ENCODE data around the gene SOX12. TPM values are rescaled to one million over a fixed set of nuclear protein-coding genes. Genes with fewer than 3 reads are reported as not detected.

SOX12 gene
- total RNA-seq, 1 donor from 2014 or later: 5.3 TPM

DNA sequence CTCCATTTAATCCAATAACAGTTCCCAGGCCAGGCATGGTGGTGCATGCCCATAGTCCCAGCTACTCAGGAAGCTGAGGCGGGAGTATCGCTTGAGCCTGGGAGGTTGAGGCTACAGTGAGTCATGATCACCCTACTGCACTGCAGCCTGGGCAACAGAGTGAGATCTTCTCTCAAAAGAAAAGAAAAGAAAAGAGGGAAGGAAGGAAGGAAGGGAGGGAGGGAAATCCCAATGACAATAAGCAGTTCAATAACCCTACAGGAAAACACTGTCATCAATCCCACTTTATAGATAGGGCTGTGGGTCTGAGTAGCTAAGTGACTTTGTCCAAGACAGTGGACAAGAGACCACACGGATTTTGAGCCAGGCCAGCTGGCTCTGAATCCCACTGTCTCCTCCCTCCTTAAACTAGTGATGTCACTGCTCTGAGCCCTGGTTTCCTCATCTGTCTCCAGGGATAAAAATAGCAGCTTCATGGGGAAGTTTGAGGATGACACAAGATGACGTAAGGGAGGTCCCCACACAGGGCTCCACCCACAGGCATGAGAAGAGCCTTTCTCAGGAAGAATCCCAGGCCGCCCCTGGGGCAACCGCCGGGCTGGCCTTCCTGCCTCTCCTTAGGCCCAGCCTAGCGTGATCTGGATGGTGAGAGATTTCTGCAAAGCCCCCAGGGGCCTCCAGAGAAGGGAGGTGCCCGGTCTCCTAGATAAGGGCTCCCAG is 48.0 kb downstream of the SOX12 start:
- H3K4me3 Mint-ChIP-seq: no peak overlapping the region
- H3K9ac ChIP-seq: no peak overlapping the region
- H3K4me3 ChIP-seq: no peak overlapping the region
- no peak overlapping the region for H3K4me2 ChIP-seq
- no peaks in the 10 kb centered on the region for H3K9me3 ChIP-seq (ENCODE audit: low read depth)
- H4K20me1 ChIP-seq (ENCODE audit: low read depth): no peaks in the 10 kb centered on the region
- no peak for TF ChIP-seq EZH2 (IDR thresholded peaks at IDR 0.05)
- no peak for TF ChIP-seq EZH2phosphoT487 (IDR thresholded peaks at IDR 0.05)
- TF ChIP-seq, protein P1, sequence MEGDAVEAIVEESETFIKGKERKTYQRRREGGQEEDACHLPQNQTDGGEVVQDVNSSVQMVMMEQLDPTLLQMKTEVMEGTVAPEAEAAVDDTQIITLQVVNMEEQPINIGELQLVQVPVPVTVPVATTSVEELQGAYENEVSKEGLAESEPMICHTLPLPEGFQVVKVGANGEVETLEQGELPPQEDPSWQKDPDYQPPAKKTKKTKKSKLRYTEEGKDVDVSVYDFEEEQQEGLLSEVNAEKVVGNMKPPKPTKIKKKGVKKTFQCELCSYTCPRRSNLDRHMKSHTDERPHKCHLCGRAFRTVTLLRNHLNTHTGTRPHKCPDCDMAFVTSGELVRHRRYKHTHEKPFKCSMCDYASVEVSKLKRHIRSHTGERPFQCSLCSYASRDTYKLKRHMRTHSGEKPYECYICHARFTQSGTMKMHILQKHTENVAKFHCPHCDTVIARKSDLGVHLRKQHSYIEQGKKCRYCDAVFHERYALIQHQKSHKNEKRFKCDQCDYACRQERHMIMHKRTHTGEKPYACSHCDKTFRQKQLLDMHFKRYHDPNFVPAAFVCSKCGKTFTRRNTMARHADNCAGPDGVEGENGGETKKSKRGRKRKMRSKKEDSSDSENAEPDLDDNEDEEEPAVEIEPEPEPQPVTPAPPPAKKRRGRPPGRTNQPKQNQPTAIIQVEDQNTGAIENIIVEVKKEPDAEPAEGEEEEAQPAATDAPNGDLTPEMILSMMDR (IDR thresholded peaks at IDR 0.05): no peak
- no peaks in the 10 kb centered on the region for H3K36me3 ChIP-seq
- H2AFZ ChIP-seq (replicated peaks): no peak overlapping the region
- H3K27ac Mint-ChIP-seq: no peak overlapping the region
- H3K79me2 ChIP-seq (ENCODE audit: low read depth): no peaks in the 10 kb centered on the region
- DNase-seq (ENCODE audit: low spot score): no peak
- no peaks in the 10 kb centered on the region for H3K27me3 ChIP-seq
- no peaks in the 10 kb centered on the region for H3K36me3 Mint-ChIP-seq
- peaks cover 10% of the 10 kb centered on the region for H3K27me3 Mint-ChIP-seq (ENCODE audit: insufficient read depth, low read depth)
- H3K4me1 Mint-ChIP-seq: peaks cover 8% of the 10 kb centered on the region
- H3K27ac ChIP-seq: no peak overlapping the region
- H3F3A ChIP-seq (ENCODE audit: low read depth): peaks cover 3% of the 10 kb centered on the region
- peaks cover 3% of the 10 kb centered on the region for H3K9me3 Mint-ChIP-seq
- no peaks in the 10 kb centered on the region for H3K4me1 ChIP-seq

DNA sequence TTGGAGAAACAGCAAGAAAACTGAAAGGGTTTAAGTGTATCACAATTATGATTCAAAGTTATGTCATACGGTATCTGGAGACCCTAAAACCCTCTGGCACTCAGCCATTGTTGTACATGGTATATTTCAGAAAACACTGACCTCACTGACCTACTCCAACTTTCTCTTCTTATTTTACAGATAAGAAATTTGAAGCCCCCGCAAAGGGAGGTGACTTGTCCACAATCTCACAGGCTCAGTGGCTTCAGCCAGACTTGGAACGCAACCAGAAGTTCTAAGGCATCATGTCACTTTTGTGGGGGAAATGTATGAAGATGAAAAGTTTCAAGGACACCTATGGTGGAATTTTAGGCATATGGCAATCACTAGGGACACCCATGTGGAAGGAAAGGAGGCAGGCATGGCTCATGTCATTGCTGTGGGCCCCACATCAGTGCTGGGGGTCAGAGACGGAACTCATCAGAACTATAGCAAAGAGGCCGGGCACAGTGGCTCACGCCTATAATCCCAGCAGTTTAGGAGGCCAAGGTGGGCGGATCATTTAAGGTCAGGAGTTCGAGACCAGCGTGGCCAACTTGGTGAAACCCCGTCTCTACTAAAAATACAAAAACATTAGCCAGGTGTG is 50.0 kb downstream of the SOX12 start:
- Histone ChIP-seq H3F3A (ENCODE audit: low read depth) (peaks cover 10% of the 10 kb centered on the region), H2AFZ (replicated peaks) (no peak overlapping the region), H3K9ac (no peak overlapping the region), H3K4me3 (no peak overlapping the region), H3K9me3 (ENCODE audit: low read depth) (no peaks in the 10 kb centered on the region), H3K4me1 (no peaks in the 10 kb centered on the region), H3K36me3 (no peaks in the 10 kb centered on the region), H3K27me3 (peaks cover 5% of the 10 kb centered on the region), H3K4me2 (no peak overlapping the region), H4K20me1 (ENCODE audit: low read depth) (no peaks in the 10 kb centered on the region), H3K27ac (no peak overlapping the region), H3K79me2 (ENCODE audit: low read depth) (no peaks in the 10 kb centered on the region)
- Mint-ChIP-seq H3K36me3 (no peaks in the 10 kb centered on the region), H3K9me3 (no peaks in the 10 kb centered on the region), H3K27me3 (ENCODE audit: insufficient read depth, low read depth) (peaks cover 4% of the 10 kb centered on the region), H3K4me3 (no peak overlapping the region), H3K27ac (no peak overlapping the region), H3K4me1 (peaks cover 5% of the 10 kb centered on the region)
- DNase-seq (ENCODE audit: low spot score): no peak
- TF ChIP-seq, protein P1 (IDR thresholded peaks at IDR 0.05): no peak
- TF ChIP-seq EZH2phosphoT487 (IDR thresholded peaks at IDR 0.05): no peak

DNA sequence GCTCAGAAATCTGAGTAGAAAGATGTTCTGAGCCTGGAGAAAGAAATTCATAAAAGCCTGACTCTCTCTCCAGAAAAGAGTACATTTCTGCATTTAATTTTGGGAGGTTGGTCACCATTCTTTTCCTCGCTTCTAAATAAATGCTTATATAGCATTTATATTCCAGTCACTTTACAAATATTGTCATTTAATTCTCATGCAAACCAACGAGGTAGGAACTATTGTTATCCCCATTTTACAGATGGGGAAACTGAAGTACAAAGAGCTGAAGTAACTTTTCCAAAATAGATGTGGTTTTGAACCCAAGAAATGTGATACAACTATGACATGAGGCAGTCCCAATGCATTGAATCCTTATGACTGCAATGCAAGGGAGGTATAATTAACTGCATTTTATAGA is 50.7 kb downstream of the SOX12 start:
- Histone ChIP-seq H4K20me1 (ENCODE audit: low read depth) (no peaks in the 10 kb centered on the region), H2AFZ (replicated peaks) (no peak overlapping the region), H3K9ac (no peak overlapping the region), H3F3A (ENCODE audit: low read depth) (peaks cover 14% of the 10 kb centered on the region), H3K36me3 (no peaks in the 10 kb centered on the region), H3K4me3 (no peak overlapping the region), H3K79me2 (ENCODE audit: low read depth) (no peaks in the 10 kb centered on the region), H3K9me3 (ENCODE audit: low read depth) (no peaks in the 10 kb centered on the region), H3K27ac (no peak overlapping the region), H3K27me3 (peaks cover 12% of the 10 kb centered on the region), H3K4me2 (no peak overlapping the region), H3K4me1 (no peaks in the 10 kb centered on the region)
- H3K27ac Mint-ChIP-seq: no peak overlapping the region
- no peak for DNase-seq (ENCODE audit: low spot score)
- TF ChIP-seq, protein P1 (IDR thresholded peaks at IDR 0.05): no peak
- TF ChIP-seq EZH2 (IDR thresholded peaks at IDR 0.05): no peak
- no peak for TF ChIP-seq EZH2phosphoT487 (IDR thresholded peaks at IDR 0.05)
- no peaks in the 10 kb centered on the region for H3K9me3 Mint-ChIP-seq
- peaks cover 6% of the 10 kb centered on the region for H3K27me3 Mint-ChIP-seq (ENCODE audit: insufficient read depth, low read depth)
- H3K4me3 Mint-ChIP-seq: no peak overlapping the region
- peaks cover 5% of the 10 kb centered on the region for H3K4me1 Mint-ChIP-seq
- no peaks in the 10 kb centered on the region for H3K36me3 Mint-ChIP-seq

All from neural progenitor cell (in vitro differentiated cells).